ENCODE measurements around the gene USP30.

DNA sequence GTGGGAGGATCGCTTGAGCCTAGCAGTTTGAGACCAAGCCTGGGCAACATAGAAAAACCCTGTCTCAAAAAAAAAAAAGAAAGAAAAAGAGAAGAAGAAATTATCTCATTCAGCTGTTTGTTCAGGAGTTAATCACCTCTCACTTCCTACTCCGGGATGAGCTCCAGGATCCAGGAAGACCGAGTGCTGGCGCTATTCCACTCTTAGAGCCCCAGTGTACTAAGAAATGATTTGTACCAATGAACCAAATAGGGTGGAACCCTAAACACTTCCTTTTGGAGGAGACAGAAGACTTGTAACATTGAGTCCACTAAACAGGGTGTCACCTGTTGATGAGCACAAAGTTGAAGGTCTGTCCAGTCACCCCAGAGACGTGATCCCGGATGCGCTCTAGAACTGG is 37.3 kb downstream of the USP30 start:
- TF ChIP-seq POLR2AphosphoS5 (IDR thresholded peaks at IDR 0.05; ENCODE audit: borderline replicate concordance, low read depth, low read length) (no peak), EZH2 (IDR thresholded peaks at IDR 0.05) (no peak)

All from SK-N-MC (cell line).